HepG2 (cell line): Measurements from ENCODE around the gene LRRC3. TPM values are rescaled to one million over a fixed set of nuclear protein-coding genes. Genes with fewer than 3 reads are reported as not detected.

Experiments used
- MBNL3 ChIP-seq: fragments of 250-450 bp; sonication (Bioruptor Pico); conservative IDR thresholded peaks from 2 replicates; pipeline ENCODE4 v1.8.0; 2022; ENCODE audit warnings: mild to moderate bottlenecking, inconsistent platforms
- NCOA5 ChIP-seq: sonication (generic); formaldehyde crosslinking; IDR thresholded peaks from 2 replicates; pipeline ENCODE4 v1.4.0; 2020; ENCODE audit warnings: missing genetic modification reagents
- PATZ1 ChIP-seq: sonication (generic); formaldehyde crosslinking; IDR thresholded peaks from 2 replicates; pipeline ENCODE4 v1.4.0; 2020; ENCODE audit warnings: missing genetic modification reagents
- REXO4 ChIP-seq: sonication (generic); formaldehyde crosslinking; IDR thresholded peaks from 2 replicates; pipeline ENCODE4 v1.8.0; 2022; ENCODE audit warnings: missing genetic modification reagents, mild to moderate bottlenecking, borderline replicate concordance
- SMAD3 ChIP-seq: sonication (generic); formaldehyde crosslinking; IDR thresholded peaks from 2 replicates; pipeline ENCODE4 v1.4.0; 2020; ENCODE audit warnings: missing genetic modification reagents
- ZBTB34 ChIP-seq: sonication (generic); formaldehyde crosslinking; IDR thresholded peaks from 2 replicates; pipeline ENCODE4 v1.8.0; 2022; ENCODE audit warnings: mild to moderate bottlenecking, missing genetic modification reagents
- ZBTB43 ChIP-seq: sonication (generic); formaldehyde crosslinking; conservative IDR thresholded peaks from 2 replicates; pipeline ENCODE4 v1.4.0; 2020; ENCODE audit warnings: missing genetic modification reagents
- ZBTB7A ChIP-seq: sonication (generic); formaldehyde crosslinking; IDR thresholded peaks from 2 replicates; pipeline ENCODE4 v1.8.0; 2022; ENCODE audit warnings: mild to moderate bottlenecking, missing genetic modification reagents
- ZNF567 ChIP-seq: sonication (generic); formaldehyde crosslinking; IDR thresholded peaks from 2 replicates; pipeline ENCODE4 v1.8.1; 2023; ENCODE audit warnings: mild to moderate bottlenecking, missing genetic modification reagents, borderline replicate concordance
- polyA plus RNA-seq, 8 experiments: library from polyadenylated mRNA; depleted of rRNA in 3 of 8; stranded (reverse) in 7 of 8; unstranded in 1 of 8; fragments of >200 nt; fragmentation: Illumina TruSeq in 4 of 8; extraction: Trizol in 4 of 8; gene quantifications; 2 replicates each; pipeline versions ENCODE4 v1.2.1 to v1.2.3, GENCODE V29; 2011 to 2016; ENCODE audit warnings: low read depth in 4 of 8, missing spikeins in 1 of 8, mixed read lengths in 1 of 8; ENCODE audit not compliant: insufficient read depth in 1 of 8
- total RNA-seq, 5 experiments: library from RNA; depleted of rRNA; stranded (reverse); fragments of >200 nt; fragmentation: Illumina TruSeq; extraction: Trizol; gene quantifications; 2 replicates each; pipeline ENCODE4 v1.2.3, GENCODE V29; 2016; ENCODE audit warnings: low read depth in 1 of 5
- TF ChIP-seq, protein P1 (sequence below): IDR thresholded peaks from 2 replicates; pipeline ENCODE4 v1.4.0; 2020; ENCODE audit warnings: mild to moderate bottlenecking, missing genetic modification reagents
- TF ChIP-seq, protein P2 (sequence below): sonication (generic); formaldehyde crosslinking; IDR thresholded peaks from 2 replicates; pipeline ENCODE4 v1.8.1; 2023; ENCODE audit warnings: missing genetic modification reagents, mild to moderate bottlenecking, borderline replicate concordance
- TF ChIP-seq, protein P3 (sequence below), 2 experiments: sonication (generic) in 1 of 2; formaldehyde crosslinking in 1 of 2; IDR thresholded peaks; 2 replicates each; pipeline versions ENCODE4 v1.6.1 to v1.9.0; 2014 to 2022; ENCODE audit warnings: antibody characterized with exemption in 1 of 2, borderline replicate concordance in 1 of 2, inconsistent platforms in 1 of 2, low read depth in 1 of 2, missing genetic modification reagents in 1 of 2

LRRC3 gene
- total and polyA plus RNA-seq, 2 of the 13 experiments (the other 11 are each of a cell fraction or from before 2014, with no cell fraction given) = 4.8 to 16.5 TPM

DNA sequence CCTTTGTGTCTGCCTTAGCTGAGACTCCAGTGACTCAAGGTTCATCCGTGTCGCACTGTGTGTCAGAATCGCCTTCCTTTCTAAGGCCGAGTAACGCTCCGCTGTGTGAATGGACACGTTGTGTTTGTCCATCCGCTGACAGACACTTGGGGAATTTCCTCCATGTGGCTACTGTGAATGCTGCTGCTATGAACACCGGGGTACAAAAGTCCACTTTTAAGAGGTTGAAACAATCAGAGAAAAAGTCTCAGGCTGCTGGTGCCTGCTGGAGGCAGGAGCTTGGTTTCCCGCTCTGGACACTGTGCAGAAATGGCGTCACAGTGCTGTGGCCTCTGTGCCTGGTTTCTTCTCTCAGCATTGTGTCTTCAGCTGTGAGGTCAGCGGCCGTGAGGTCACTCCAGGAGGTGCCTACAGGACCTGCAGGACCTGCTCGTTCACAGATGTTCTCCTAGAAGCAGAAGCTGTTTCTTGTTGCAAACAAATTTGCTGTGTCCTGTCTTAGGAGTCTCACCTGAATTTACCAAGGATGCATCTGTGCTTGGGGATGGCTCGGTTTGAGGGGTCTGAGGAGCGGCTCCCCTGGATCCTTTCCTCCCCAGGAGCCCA lies 50.5 kb downstream of the LRRC3 start (continued):
- no peak for TF ChIP-seq ZNF567 (CRISPR knock-in tag)
- TF ChIP-seq, protein P1, sequence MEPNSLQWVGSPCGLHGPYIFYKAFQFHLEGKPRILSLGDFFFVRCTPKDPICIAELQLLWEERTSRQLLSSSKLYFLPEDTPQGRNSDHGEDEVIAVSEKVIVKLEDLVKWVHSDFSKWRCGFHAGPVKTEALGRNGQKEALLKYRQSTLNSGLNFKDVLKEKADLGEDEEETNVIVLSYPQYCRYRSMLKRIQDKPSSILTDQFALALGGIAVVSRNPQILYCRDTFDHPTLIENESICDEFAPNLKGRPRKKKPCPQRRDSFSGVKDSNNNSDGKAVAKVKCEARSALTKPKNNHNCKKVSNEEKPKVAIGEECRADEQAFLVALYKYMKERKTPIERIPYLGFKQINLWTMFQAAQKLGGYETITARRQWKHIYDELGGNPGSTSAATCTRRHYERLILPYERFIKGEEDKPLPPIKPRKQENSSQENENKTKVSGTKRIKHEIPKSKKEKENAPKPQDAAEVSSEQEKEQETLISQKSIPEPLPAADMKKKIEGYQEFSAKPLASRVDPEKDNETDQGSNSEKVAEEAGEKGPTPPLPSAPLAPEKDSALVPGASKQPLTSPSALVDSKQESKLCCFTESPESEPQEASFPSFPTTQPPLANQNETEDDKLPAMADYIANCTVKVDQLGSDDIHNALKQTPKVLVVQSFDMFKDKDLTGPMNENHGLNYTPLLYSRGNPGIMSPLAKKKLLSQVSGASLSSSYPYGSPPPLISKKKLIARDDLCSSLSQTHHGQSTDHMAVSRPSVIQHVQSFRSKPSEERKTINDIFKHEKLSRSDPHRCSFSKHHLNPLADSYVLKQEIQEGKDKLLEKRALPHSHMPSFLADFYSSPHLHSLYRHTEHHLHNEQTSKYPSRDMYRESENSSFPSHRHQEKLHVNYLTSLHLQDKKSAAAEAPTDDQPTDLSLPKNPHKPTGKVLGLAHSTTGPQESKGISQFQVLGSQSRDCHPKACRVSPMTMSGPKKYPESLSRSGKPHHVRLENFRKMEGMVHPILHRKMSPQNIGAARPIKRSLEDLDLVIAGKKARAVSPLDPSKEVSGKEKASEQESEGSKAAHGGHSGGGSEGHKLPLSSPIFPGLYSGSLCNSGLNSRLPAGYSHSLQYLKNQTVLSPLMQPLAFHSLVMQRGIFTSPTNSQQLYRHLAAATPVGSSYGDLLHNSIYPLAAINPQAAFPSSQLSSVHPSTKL = peak; percentile 82
- TF ChIP-seq ZBTB43 = 0 out of 2 replicates have a peak, but pooled peaks have one; percentile 9
- no peak for TF ChIP-seq ZBTB34 (CRISPR knock-in tag)
- TF ChIP-seq, protein P2, sequence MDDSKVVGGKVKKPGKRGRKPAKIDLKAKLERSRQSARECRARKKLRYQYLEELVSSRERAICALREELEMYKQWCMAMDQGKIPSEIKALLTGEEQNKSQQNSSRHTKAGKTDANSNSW (CRISPR knock-in tag) = 0 out of 2 replicates have a peak, but pooled peaks have one; percentile 18
- TF ChIP-seq PATZ1 (CRISPR knock-in tag) = peak; percentile 73
- TF ChIP-seq NCOA5 (CRISPR knock-in tag) = no peak
- TF ChIP-seq SMAD3 (CRISPR knock-in tag) = peak; percentile 74; the same call in 1 of the 2 replicates
- no peak for TF ChIP-seq MBNL3 (CRISPR knock-in tag)
- no peak for TF ChIP-seq REXO4 (CRISPR knock-in tag)
- TF ChIP-seq ZBTB7A (CRISPR knock-in tag) = no peak
- TF ChIP-seq, protein P3, sequence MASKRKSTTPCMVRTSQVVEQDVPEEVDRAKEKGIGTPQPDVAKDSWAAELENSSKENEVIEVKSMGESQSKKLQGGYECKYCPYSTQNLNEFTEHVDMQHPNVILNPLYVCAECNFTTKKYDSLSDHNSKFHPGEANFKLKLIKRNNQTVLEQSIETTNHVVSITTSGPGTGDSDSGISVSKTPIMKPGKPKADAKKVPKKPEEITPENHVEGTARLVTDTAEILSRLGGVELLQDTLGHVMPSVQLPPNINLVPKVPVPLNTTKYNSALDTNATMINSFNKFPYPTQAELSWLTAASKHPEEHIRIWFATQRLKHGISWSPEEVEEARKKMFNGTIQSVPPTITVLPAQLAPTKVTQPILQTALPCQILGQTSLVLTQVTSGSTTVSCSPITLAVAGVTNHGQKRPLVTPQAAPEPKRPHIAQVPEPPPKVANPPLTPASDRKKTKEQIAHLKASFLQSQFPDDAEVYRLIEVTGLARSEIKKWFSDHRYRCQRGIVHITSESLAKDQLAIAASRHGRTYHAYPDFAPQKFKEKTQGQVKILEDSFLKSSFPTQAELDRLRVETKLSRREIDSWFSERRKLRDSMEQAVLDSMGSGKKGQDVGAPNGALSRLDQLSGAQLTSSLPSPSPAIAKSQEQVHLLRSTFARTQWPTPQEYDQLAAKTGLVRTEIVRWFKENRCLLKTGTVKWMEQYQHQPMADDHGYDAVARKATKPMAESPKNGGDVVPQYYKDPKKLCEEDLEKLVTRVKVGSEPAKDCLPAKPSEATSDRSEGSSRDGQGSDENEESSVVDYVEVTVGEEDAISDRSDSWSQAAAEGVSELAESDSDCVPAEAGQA (IDR thresholded peaks at IDR 0.05; ENCODE audit: low read depth) = peak; percentile 79
- TF ChIP-seq, protein P3 (CRISPR knock-in tag; IDR thresholded peaks at IDR 0.05; ENCODE audit: borderline replicate concordance) = no peak
